Cardiac muscle cell (in vitro differentiated cells and primary cell): ENCODE results near the gene PGLYRP1. TPM values are rescaled to one million over a fixed set of nuclear protein-coding genes. Genes with fewer than 3 reads are reported as not detected.

Source experiments
- DNase-seq, 2 donors: peaks; one replicate each; pipeline versions ENCODE4 v3.0.0 to v3.0.0-alpha.2; 2010 to 2017; ENCODE audit warnings: low read depth in 1 of 2, low spot score in 1 of 2
- H3K27ac ChIP-seq: fragments of 200-600 bp; sonication (generic); 2 replicates; pipeline ENCODE4 v1.5.1; 2016
- H3K27me3 ChIP-seq: fragments of 200-600 bp; sonication (generic); 2 replicates; pipeline ENCODE4 v1.6.0; 2016; ENCODE audit warnings: control low read depth
- H3K36me3 ChIP-seq: fragments of 200-600 bp; sonication (generic); 2 replicates; pipeline ENCODE4 v1.5.1; 2016; ENCODE audit warnings: control low read depth
- H3K4me1 ChIP-seq: fragments of 200-600 bp; sonication (generic); 2 replicates; pipeline ENCODE4 v1.8.1; 2017; ENCODE audit warnings: low read depth, mild to moderate bottlenecking, mixed run types
- H3K4me3 ChIP-seq: fragments of 200-600 bp; sonication (generic); 2 replicates; pipeline ENCODE4 v1.5.1; 2016; ENCODE audit warnings: mild to moderate bottlenecking
- H3K9me3 ChIP-seq: fragments of 200-600 bp; sonication (generic); 2 replicates; pipeline ENCODE4 v1.5.1; 2017; ENCODE audit warnings: low read depth, mild to moderate bottlenecking, control low read depth
- CTCF ChIP-seq: IDR thresholded peaks from 2 replicates; pipeline ENCODE4 v1.5.1; 2012; ENCODE audit warnings: low read depth, mild to moderate bottlenecking, low read length
- polyA plus RNA-seq: library from polyadenylated mRNA; unstranded; fragments of >200 nt; fragmentation: Nextera tagmentation; extraction: Ambion mirVana; gene quantifications from 2 replicates; pipeline ENCODE4 v1.2.1, GENCODE V29; 2016
- total RNA-seq: library from RNA; depleted of rRNA; stranded (reverse); fragments of >200 nt; gene quantifications from 2 replicates; pipeline ENCODE4 v1.2.3, GENCODE V29; 2016

Gene PGLYRP1
- total and polyA plus RNA-seq, 2 experiments from 2014 or later: 0.20 TPM; not detected in 1

DNA sequence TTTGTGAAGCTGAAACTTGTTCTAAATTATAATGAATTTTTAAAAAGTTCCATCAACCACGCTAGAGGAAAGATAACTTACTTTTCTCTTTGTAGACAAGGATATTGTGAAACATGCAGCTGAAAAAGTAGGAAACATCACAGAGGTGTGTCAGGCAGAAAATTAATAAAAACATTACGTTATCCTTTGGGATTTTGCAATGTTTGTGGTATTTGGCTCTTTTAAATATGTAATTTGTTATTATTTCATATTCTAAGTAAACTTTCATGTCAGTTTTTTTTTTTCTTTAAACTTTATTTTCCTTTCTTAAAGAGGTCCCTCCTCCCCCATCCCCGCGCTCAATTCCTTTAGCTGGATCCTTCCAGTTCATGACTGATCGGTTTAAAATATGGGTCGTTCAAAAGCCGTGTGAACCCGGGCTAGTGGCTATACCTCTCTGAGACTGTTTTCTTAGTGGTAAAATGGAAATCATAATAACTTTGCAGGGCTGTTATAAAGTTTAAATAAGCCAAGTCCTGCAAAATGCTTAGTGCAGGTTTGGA is 28.3 kb downstream of the PGLYRP1 start:
- no peak for TF ChIP-seq CTCF
- DNase-seq: no peak
- H3K4me3 ChIP-seq: peak overlapping the region; percentile 37
- no peak overlapping the region for H3K27ac ChIP-seq
- peaks cover 4% of the 10 kb centered on the region for H3K27me3 ChIP-seq
- no peaks in the 10 kb centered on the region for H3K36me3 ChIP-seq
- no peaks in the 10 kb centered on the region for H3K4me1 ChIP-seq
- H3K9me3 ChIP-seq: no peaks in the 10 kb centered on the region

- TF ChIP-seq CTCF: no peak
- no peaks in the 10 kb centered on the region for H3K36me3 ChIP-seq
Measured at GRCh38 chr19:45990113-45990728, 32.6 kb downstream of the PGLYRP1 start.

DNA sequence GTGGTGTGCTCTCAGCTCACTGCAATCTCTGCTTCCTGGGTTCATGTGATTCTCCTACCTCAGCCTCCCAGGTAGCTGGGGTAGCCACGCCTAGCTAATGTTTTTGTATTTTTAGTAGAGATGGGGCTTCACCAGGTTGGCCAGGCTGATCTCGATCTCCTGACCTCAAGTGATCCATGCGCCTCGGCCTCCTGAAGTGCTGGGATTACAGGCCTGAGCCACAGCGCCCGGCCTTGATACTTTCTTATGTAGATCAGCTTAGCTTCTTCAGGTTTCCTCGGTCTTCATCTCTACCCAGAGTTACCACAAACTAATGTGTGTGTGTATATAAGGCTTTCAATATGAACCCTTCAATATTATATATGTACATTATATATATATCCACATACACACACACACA is 37.5 kb downstream of the PGLYRP1 start:
- Histone ChIP-seq H3K36me3 (no peaks in the 10 kb centered on the region), H3K27ac (no peak overlapping the region), H3K4me3 (no peak overlapping the region), H3K27me3 (peaks cover 8% of the 10 kb centered on the region), H3K4me1 (no peaks in the 10 kb centered on the region), H3K9me3 (no peaks in the 10 kb centered on the region)
- no peak for DNase-seq
- TF ChIP-seq CTCF: no peak

More at GRCh38 chr19:45990113-45990728, 32.6 kb downstream of the PGLYRP1 start:
- DNase-seq: peak in 1 of 2 donors; percentile 15
- Histone ChIP-seq H3K4me1 (no peaks in the 10 kb centered on the region), H3K9me3 (no peaks in the 10 kb centered on the region), H3K4me3 (no peak overlapping the region), H3K27me3 (peaks cover 8% of the 10 kb centered on the region), H3K27ac (no peak overlapping the region)

- DNase-seq: peak in 1 of 2 donors; percentile 42
- no peaks in the 10 kb centered on the region for H3K4me1 ChIP-seq
- H3K27me3 ChIP-seq: peaks cover 4% of the 10 kb centered on the region
- no peak for TF ChIP-seq CTCF
- no peak overlapping the region for H3K4me3 ChIP-seq
- no peak overlapping the region for H3K27ac ChIP-seq
- no peaks in the 10 kb centered on the region for H3K9me3 ChIP-seq
- no peaks in the 10 kb centered on the region for H3K36me3 ChIP-seq
Measured at GRCh38 chr19:45981350-45981749, 41.5 kb downstream of the PGLYRP1 start.

DNA sequence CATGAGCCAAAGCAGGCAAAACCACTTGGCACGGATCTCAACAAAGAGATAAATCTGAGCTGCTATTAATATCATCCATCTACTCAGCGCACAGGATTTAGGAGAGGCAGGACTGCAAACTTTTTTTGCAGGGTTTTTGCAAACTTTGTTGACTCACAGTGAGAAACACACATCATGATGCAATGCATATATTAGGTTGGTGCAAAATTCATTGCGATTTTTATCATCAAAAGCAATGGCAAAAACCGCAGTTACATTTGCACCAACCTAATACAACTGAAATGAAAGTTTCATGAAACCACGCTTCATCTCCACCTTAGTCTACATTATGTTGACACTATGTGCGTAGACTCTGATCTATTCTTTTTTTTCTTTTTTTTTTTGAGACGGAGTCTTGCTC is 44.7 kb downstream of the PGLYRP1 start:
- DNase-seq: no peak
- Histone ChIP-seq H3K36me3 (no peaks in the 10 kb centered on the region), H3K4me1 (no peaks in the 10 kb centered on the region), H3K4me3 (no peak overlapping the region), H3K27ac (no peak overlapping the region), H3K9me3 (no peaks in the 10 kb centered on the region), H3K27me3 (peaks cover 27% of the 10 kb centered on the region)
- TF ChIP-seq CTCF: no peak
